ENCODE measurements around the gene VEGFD.
A peak's percentile ranks its signal among the peaks of the same experiment; 100 is the strongest.
"Not testable (repeated sequence)": the region's sequence is repeated elsewhere in the genome, so short reads cannot be mapped to it uniquely, and the experiment has no call there.

The VEGFD gene

GRCh38 chrX:15358533-15358932, 25.7 kb downstream of the VEGFD start:
- no peak for DNase-seq (ENCODE audit: low spot score)

- DNase-seq (ENCODE audit: low spot score): no peak
Measured at GRCh38 chrX:15356444-15356843, 27.8 kb downstream of the VEGFD start.

- no peak for DNase-seq (ENCODE audit: low spot score)
Measured at GRCh38 chrX:15350329-15350996, 33.8 kb downstream of the VEGFD start.

- DNase-seq (ENCODE audit: low spot score): peak; percentile 62
Measured at GRCh38 chrX:15349046-15349445, 35.2 kb downstream of the VEGFD start.

- no peak for DNase-seq (ENCODE audit: low spot score)
Measured at GRCh38 chrX:15345976-15346375, 38.2 kb downstream of the VEGFD start.

- DNase-seq (ENCODE audit: low spot score): no peak
Measured at GRCh38 chrX:15344106-15344505, 40.1 kb downstream of the VEGFD start.

GRCh38 chrX:15343075-15343476, 41.1 kb downstream of the VEGFD start:
- no peak for DNase-seq (ENCODE audit: low spot score)

- no peak for DNase-seq (ENCODE audit: low spot score)
Measured at GRCh38 chrX:15340867-15341266, 43.3 kb downstream of the VEGFD start.

GRCh38 chrX:15336023-15336413, 48.2 kb downstream of the VEGFD start:
- DNase-seq (ENCODE audit: low spot score): peak; percentile 14

GRCh38 chrX:15335135-15336022, 48.8 kb downstream of the VEGFD start, which contains the start of gene PIGA:
Gene PIGA (minus strand): TSS chrX:15335523. CDS start chrX:15331930, 3,593 bp downstream.
- peak; percentile 96 for DNase-seq (ENCODE audit: low spot score)

GRCh38 chrX:15334561-15334960, 49.7 kb downstream of the VEGFD start:
- DNase-seq (ENCODE audit: low spot score): no peak

GRCh38 chrX:15328821-15329220, 55.4 kb downstream of the VEGFD start:
- DNase-seq (ENCODE audit: low spot score): no peak

GRCh38 chrX:15328131-15328530, 56.1 kb downstream of the VEGFD start:
- DNase-seq (ENCODE audit: low spot score): no peak

- no peak for DNase-seq (ENCODE audit: low spot score)
Measured at GRCh38 chrX:15322472-15322871, 61.7 kb downstream of the VEGFD start.

- no peak for DNase-seq (ENCODE audit: low spot score)
Measured at GRCh38 chrX:15322072-15322471, 62.1 kb downstream of the VEGFD start.

GRCh38 chrX:15321447-15321846, 62.8 kb downstream of the VEGFD start:
- no peak for DNase-seq (ENCODE audit: low spot score)

GRCh38 chrX:15320297-15320696, 63.9 kb downstream of the VEGFD start:
- DNase-seq (ENCODE audit: low spot score): no peak

- no peak for DNase-seq (ENCODE audit: low spot score)
Measured at GRCh38 chrX:15319075-15319474, 65.1 kb downstream of the VEGFD start.

- no peak for DNase-seq (ENCODE audit: low spot score)
Measured at GRCh38 chrX:15315509-15315908, 68.7 kb downstream of the VEGFD start, which contains the start of gene ASB11. Gene ASB11 (minus strand): TSS chrX:15315640. CDS start chrX:15315605, 35 bp downstream.

GRCh38 chrX:15314472-15314871, 69.7 kb downstream of the VEGFD start:
- DNase-seq (ENCODE audit: low spot score): no peak

GRCh38 chrX:15311119-15311518, 73.1 kb downstream of the VEGFD start:
- DNase-seq (ENCODE audit: low spot score): no peak

- peak; percentile 7 for DNase-seq (ENCODE audit: low spot score)
Measured at GRCh38 chrX:15310117-15310516, 74.1 kb downstream of the VEGFD start.

- DNase-seq (ENCODE audit: low spot score): not testable (repeated sequence)
Measured at GRCh38 chrX:15305899-15306298, 78.3 kb downstream of the VEGFD start.

All from cerebellar cortex (tissue), 1 donor.